ENCODE results near the gene WASF2.

- TF ChIP-seq CTCF (conservative IDR thresholded peaks at IDR 0.05 in 1 of 2, IDR thresholded peaks at IDR 0.05 in 1 of 2; ENCODE audit: low read depth in 1 of 2, low read length in 2 of 2) (peak in 1 of 2 donors; percentile 36), EZH2 (IDR thresholded peaks at IDR 0.05; ENCODE audit: low read length, missing control alignments) (no peak)
Measured at GRCh38 chr1:27496604-27497155, 6.7 kb upstream of the WASF2 start.
